T-helper 1 cell treated with Interleukin-12 subunit alpha and Interleukin-12 subunit beta and Interleukin-4 antibody, amounts not matched to agents 30 ng/mL and 1 ng/mL, for 36 hours (primary cell): ENCODE data around the gene SMG1. TPM values are rescaled to one million over a fixed set of nuclear protein-coding genes. Genes with fewer than 3 reads are reported as not detected.
"Not testable (repeated sequence)": the region's sequence is repeated elsewhere in the genome, so short reads cannot be mapped to it uniquely, and the experiment has no call there.

ENCODE experiments used
- intact Hi-C: fragments of 100-400 bp; cut with micrococcal nuclease; formaldehyde crosslinking; loops from one replicate; pipeline ENCODE4 v1.15.1; 2024
- total RNA-seq: library from RNA; stranded (reverse); gene quantifications from 2 replicates; pipeline ENCODE4 v1.2.3, GENCODE V29; 2022

SMG1 gene
- total RNA-seq, 1 donor from 2014 or later, result 186 TPM

DNA sequence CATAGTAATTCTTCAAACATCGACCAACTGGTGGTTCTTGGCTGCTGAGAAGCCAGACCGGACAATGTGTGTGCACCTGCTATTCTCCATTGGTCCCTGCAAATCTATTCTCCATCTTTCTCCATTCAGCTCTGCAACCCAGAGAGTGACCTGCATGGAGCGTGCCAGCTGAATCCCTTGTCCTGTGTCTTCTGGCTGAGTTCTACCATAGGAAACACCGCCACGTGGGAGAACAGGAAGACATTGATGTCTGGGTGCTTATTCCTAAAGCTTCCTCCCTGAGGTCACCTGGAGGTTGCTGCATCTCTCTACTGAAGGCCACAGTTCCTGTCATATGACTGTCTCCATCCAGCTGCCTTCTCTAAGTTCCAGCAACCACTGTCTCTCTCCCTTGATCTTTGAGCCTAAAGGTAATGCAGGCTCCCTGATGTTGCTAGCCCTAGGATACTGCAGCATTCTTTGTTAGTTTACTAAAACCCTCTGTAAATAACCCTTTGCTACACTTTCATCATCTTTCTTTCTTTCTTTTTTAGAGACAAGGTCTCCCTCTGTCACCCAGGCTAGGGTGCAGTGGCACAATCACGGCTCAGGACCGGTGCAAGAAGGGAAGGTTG lies 10.6 kb upstream of the SMG1 start:
- intact Hi-C loops, result no loop called here

DNA sequence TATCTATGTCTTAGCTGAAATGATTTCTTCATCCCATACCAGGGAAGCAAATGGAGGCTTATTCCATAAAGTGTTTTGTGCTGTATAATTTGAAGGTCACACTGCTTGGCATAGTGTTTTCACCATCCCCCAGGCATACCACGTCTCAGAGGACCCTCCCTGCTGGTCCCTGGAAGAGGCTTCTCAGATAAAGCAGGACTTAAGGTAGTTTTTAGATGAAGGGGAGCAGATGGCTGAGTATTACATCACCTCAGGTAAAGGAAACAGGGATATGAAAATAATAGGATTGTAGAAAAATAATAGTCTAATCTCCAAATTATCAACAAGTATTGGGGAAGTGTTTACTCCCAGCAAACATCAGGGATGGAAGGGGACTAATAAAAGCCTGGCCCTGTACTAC lies 7.3 kb upstream of the SMG1 start:
- intact Hi-C loops, result no loop called here

- intact Hi-C loops, result no loop called here
Measured at GRCh38 chr16:18932243-18932987, 6.2 kb upstream of the SMG1 start.

GRCh38 chr16:18931756-18932155 lies 5.5 kb upstream of the SMG1 start:
- intact Hi-C loops, result no loop called here

DNA sequence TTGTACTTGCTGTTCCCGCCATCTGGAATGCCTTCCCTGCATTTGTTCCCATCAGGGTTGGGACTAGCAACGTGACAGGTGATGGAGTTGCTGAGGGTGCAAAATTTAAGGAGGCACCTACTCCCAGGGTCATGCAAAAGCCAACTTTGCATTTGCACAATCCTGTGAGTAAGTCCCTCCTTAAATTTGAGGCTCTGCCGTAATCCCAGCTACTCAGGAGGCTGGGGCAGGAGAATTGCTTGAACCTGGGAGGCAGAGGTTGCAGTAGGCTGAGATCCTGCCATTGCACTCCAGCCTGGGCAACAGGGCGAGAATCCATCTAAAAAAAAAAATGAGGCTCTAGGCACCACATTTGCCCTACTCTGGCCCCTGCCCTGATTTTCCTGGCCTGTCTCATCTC lies 3.9 kb upstream of the SMG1 start:
- intact Hi-C loops, result not testable (repeated sequence)

DNA sequence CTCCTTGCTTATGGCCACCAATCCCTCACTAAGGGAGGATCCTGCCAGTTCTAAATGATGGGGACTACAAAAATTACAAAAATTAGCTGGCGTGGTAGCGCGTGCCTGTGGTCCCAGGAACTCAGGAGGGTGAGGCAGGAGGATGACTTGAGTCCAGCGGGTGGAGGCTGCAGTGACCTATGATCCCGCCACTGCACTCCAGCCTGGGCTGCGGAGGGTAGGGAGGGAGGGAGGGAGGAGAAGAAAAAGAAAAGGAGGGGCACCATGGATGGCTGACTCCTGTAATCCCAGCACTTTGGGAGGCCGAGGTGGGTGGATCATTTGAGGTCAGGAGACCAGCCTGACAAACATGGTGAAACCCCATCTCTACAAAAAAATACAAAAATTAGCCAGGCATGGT lies 1.9 kb upstream of the SMG1 start:
- intact Hi-C loops, result loop anchor here (10.0 kb wide), 1 partner anchor 1913 kb away; no protein-coding TSS in a partner anchor

GRCh38 chr16:18925215-18925985 lies 808 bp downstream of the SMG1 start:
- intact Hi-C loops, result loop anchor here (10.0 kb wide), 1 partner anchor 1911 kb away; no protein-coding TSS in a partner anchor

GRCh38 chr16:18923935-18924334 lies 2.3 kb downstream of the SMG1 start:
- intact Hi-C loops, result loop anchor here (10.0 kb wide), 1 partner anchor 1909 kb away; no protein-coding TSS in a partner anchor

DNA sequence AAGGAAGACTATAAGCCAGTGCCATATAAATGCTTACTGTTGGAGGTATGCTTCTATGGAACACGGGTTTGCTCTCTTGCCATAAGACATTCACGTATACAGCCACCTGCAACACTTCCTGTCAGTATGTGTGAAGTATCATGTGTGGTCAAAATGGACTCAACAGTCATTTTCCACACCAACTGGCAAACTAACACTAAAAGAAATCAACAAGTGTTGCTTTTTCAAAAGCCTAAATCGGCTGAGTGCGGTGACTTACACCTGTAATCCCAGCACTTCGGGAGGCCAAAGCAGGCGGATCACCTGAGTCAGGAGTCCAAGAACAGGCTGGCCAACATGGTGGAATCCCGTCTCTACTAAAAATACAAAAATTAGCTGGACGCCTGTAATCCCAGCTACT lies 3.1 kb downstream of the SMG1 start:
- intact Hi-C loops, result loop anchor here (10.0 kb wide), 1 partner anchor 1908 kb away; no protein-coding TSS in a partner anchor

GRCh38 chr16:18909585-18909984 lies 16.6 kb downstream of the SMG1 start:
- intact Hi-C loops, result not testable (repeated sequence)

- intact Hi-C loops, result not testable (repeated sequence)
Measured at GRCh38 chr16:18908716-18909115, 17.5 kb downstream of the SMG1 start.

DNA sequence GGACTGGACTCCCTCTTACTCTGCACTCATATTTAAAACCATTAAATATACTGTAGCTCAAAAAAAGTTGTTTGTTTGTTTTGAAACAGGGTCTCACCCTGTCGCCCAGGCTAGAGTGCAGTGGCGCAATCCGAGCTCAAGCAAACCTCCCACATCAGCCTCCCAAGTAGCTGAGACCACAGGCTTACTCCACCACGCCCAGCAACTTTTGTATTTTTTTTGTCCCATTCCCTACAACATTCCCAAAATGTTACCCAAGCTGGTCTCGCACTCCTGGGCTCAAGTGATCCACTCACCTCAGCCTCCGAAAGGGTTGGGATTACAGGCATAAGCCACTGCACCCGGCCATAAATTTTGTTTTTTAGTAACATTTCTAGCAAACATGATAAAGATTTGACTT lies 23.4 kb downstream of the SMG1 start:
- intact Hi-C loops, result not testable (repeated sequence)

GRCh38 chr16:18902044-18902443 lies 24.2 kb downstream of the SMG1 start:
- intact Hi-C loops, result not testable (repeated sequence)

DNA sequence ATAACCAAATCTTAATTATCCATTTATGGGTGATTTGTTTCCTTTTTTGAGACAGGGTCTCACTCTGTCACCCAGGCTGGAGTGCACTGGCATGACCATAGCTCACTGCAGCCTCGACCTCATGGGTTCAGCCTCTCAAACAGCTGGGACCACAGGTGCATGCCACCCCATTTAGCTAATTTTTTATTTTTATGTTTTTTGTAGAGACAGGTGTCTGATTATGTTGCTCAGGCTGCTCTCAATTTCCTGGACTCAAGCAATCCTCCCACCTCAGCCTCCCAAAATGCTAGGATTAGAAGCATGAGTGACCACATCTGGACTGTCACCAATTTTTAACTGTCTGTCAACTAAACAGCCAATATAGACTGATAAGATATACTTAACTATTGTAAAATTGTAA lies 25.0 kb downstream of the SMG1 start:
- intact Hi-C loops, result not testable (repeated sequence)

DNA sequence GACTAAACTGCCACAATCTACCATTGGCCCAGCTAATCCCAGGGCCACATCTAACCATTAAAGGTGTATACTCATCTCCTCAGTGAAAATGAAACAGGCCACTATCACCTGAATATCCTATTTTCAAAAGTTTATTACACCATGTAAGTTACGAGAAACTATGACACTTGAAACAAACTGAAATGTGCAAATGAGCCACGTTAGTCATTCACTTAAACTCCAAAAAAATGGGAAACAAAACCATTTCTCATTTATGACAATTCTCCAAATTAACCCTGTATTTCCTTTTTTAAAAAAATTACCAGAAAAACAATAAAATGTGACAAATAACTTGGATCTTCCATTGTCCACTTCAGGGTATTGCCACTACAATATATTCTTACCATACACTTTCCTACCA lies 41.8 kb downstream of the SMG1 start:
- intact Hi-C loops, result not testable (repeated sequence)

GRCh38 chr16:18877734-18878133 lies 48.5 kb downstream of the SMG1 start:
- intact Hi-C loops, result not testable (repeated sequence)

DNA sequence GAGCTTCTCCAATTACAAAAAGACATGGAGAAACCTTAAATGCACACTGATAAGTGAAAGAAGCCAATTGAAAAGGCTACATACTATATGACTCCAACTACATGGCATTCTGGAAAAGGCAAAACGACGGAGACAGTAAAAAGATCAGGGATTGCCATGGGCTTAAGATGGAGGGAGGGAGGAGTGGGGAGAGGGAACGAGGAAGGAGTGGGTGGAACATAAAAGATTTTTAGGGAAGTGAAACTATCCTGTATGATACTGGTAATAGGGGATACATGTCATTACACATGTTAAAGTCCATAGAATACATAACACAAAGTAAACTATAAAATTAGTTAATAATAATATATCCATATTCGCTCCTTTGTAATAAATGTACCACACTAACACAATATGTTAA lies 48.9 kb downstream of the SMG1 start:
- intact Hi-C loops, result not testable (repeated sequence)

DNA sequence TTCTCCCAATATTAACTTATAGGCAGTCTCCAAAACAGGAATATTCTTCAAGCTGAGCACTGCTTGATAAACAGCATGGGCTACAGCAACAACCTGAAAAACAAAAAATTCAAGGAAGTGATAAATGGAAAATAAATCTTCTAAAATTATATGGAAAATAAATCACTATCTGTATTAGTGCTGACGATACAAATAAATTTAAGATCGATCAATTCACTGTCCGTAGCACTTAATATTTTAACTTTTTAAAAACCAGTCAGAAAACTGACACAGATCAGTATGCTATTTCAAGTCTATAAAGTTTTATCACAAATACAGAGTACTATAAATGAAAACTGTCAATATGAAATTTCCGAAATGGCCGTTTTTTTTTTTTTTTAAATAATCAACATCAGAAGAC lies 49.9 kb downstream of the SMG1 start:
- intact Hi-C loops, result not testable (repeated sequence)

GRCh38 chr16:18869043-18869771 lies 57.0 kb downstream of the SMG1 start:
- intact Hi-C loops, result not testable (repeated sequence)

DNA sequence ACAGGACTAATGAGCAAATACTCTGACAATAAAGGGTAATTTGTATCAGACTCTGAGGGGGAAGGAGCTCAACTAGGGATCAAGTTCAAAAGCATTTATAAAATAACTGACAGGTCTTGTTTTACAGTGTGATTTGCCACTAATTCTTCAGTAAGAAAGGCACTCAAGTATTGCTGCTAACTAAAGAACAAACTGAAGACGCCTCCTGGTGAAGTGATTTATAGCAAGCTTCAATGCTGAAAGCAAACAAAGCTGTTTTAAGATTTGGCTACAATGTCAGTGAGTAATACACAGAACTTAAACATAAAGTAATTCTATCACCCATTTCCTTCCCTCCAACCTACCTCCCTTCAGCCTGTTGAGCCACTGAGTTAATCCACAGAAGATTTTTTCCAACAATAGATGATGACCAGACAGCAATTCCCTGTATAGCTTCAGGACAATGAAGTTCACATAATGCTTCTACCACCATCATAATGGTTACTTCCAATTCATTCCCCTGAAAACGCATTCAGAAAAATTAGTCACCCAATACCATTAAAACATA lies 59.9 kb downstream of the SMG1 start:
- intact Hi-C loops, result not testable (repeated sequence)

GRCh38 chr16:18862891-18863290 lies 63.3 kb downstream of the SMG1 start:
- intact Hi-C loops, result not testable (repeated sequence)
